OCI-LY3 (cell line): Measurements from ENCODE around the gene SLC66A2.

ENCODE experiments used
- EZH2phosphoT487 ChIP-seq: fragments of 200-600 bp; shearing (Covaris generic); IDR thresholded peaks from 2 replicates; pipeline ENCODE4 v1.6.1; 2018; ENCODE audit warnings: antibody characterized with exemption, mixed run types, low read depth
- TF ChIP-seq, protein P1 (sequence below): fragments of 200-600, 300-600 bp; sonication (generic); IDR thresholded peaks from 2 replicates; pipeline ENCODE4 v1.5.1; 2014; ENCODE audit warnings: antibody characterized with exemption, low read length, low read depth

GRCh38 chr18:79982736-79983135 is 31.3 kb upstream of the SLC66A2 start:
- TF ChIP-seq, protein P1, sequence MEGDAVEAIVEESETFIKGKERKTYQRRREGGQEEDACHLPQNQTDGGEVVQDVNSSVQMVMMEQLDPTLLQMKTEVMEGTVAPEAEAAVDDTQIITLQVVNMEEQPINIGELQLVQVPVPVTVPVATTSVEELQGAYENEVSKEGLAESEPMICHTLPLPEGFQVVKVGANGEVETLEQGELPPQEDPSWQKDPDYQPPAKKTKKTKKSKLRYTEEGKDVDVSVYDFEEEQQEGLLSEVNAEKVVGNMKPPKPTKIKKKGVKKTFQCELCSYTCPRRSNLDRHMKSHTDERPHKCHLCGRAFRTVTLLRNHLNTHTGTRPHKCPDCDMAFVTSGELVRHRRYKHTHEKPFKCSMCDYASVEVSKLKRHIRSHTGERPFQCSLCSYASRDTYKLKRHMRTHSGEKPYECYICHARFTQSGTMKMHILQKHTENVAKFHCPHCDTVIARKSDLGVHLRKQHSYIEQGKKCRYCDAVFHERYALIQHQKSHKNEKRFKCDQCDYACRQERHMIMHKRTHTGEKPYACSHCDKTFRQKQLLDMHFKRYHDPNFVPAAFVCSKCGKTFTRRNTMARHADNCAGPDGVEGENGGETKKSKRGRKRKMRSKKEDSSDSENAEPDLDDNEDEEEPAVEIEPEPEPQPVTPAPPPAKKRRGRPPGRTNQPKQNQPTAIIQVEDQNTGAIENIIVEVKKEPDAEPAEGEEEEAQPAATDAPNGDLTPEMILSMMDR, result no peak
- TF ChIP-seq EZH2phosphoT487, result no peak
